ENCODE data around the gene ZNF692.

DNA sequence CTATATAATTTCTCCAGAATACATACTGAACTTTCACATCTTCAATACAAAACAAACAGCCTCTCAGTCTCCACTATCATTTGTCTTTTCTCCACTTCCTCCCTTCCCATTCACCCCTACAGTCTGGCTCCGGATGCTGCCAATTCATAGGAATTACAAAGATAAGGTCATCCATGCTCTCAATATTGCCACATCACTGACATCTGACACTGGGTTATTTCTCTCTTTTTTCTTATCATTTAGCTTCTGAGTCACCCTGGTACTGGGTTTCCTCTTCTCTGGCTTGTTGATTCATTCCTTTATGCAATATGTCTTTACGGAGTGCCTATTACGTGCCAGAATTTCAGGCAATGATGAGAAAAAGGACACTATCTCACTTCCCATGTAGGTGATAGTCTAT lies 30.0 kb downstream of the ZNF692 start:
- TF ChIP-seq, protein P1, sequence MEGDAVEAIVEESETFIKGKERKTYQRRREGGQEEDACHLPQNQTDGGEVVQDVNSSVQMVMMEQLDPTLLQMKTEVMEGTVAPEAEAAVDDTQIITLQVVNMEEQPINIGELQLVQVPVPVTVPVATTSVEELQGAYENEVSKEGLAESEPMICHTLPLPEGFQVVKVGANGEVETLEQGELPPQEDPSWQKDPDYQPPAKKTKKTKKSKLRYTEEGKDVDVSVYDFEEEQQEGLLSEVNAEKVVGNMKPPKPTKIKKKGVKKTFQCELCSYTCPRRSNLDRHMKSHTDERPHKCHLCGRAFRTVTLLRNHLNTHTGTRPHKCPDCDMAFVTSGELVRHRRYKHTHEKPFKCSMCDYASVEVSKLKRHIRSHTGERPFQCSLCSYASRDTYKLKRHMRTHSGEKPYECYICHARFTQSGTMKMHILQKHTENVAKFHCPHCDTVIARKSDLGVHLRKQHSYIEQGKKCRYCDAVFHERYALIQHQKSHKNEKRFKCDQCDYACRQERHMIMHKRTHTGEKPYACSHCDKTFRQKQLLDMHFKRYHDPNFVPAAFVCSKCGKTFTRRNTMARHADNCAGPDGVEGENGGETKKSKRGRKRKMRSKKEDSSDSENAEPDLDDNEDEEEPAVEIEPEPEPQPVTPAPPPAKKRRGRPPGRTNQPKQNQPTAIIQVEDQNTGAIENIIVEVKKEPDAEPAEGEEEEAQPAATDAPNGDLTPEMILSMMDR (IDR thresholded peaks at IDR 0.05) = no peak
- TF ChIP-seq POLR2A (IDR thresholded peaks at IDR 0.05) = no peak

Data from esophagus squamous epithelium (tissue), 4 donors.